GM12878 (cell line): Measurements from ENCODE around the gene SLC12A9.

Source experiments
- ATF3 ChIP-seq: IDR thresholded peaks from 2 replicates; pipeline ENCODE4 v1.6.1; 2011; ENCODE audit warnings: low read depth, mild to moderate bottlenecking, low read length, moderate library complexity, borderline replicate concordance; ENCODE audit errors: extremely low read depth
- CEBPB ChIP-seq, 2 experiments: fragments of 150-350 bp in 1 of 2; IDR thresholded peaks; 2 replicates each; pipeline ENCODE4 v1.6.1; 2012 to 2014; ENCODE audit warnings: low read depth in 2 of 2, low read length in 2 of 2, borderline replicate concordance in 1 of 2, inconsistent platforms in 1 of 2
- CEBPZ ChIP-seq: fragments of 150-350 bp; IDR thresholded peaks from 2 replicates; pipeline ENCODE4 v1.6.1; 2016; ENCODE audit warnings: low read depth, low read length
- CHD2 ChIP-seq: IDR thresholded peaks from 2 replicates; pipeline ENCODE4 v1.6.1; 2011; ENCODE audit warnings: low read depth, low read length, improper control_type of control experiment, borderline replicate concordance
- CTCF ChIP-seq, 3 experiments: IDR thresholded peaks in 2 of 3; conservative IDR thresholded peaks in 1 of 3; 2 replicates each; pipeline ENCODE4 v1.5.1; 2011; ENCODE audit warnings: low read depth in 3 of 3, low read length in 3 of 3, mild to moderate bottlenecking in 3 of 3, control low read depth in 2 of 3, moderate library complexity in 2 of 3, inconsistent platforms in 1 of 3, mixed read lengths in 1 of 3; ENCODE audit not compliant: control insufficient read depth in 2 of 3, insufficient read depth in 1 of 3; ENCODE audit errors: extremely low read depth in 1 of 3
- IRF3 ChIP-seq: fragments of 450-650 bp; IDR thresholded peaks from 2 replicates; pipeline ENCODE4 v1.6.1; 2014; ENCODE audit warnings: mild to moderate bottlenecking
- PAX8 ChIP-seq: fragments of 450-650 bp; IDR thresholded peaks from 2 replicates; pipeline ENCODE4 v1.6.1; 2017; ENCODE audit warnings: mild to moderate bottlenecking, moderate library complexity
- POLR2A ChIP-seq: IDR thresholded peaks from 2 replicates; pipeline ENCODE4 v1.6.1; 2011; ENCODE audit warnings: low read depth, mild to moderate bottlenecking, low read length
- RAD21 ChIP-seq: IDR thresholded peaks from 2 replicates; pipeline ENCODE4 v1.6.1; 2011; ENCODE audit warnings: mild to moderate bottlenecking, low read depth, low read length, moderate library complexity; ENCODE audit not compliant: insufficient read depth
- RAD51 ChIP-seq: fragments of 450-650 bp; IDR thresholded peaks from 2 replicates; pipeline ENCODE4 v1.6.1; 2016; ENCODE audit warnings: moderate library complexity, mild to moderate bottlenecking, inconsistent platforms
- SP1 ChIP-seq: IDR thresholded peaks from one replicate; pipeline ENCODE4 v1.6.1; 2011; ENCODE audit warnings: low read depth, low read length
- SPI1 ChIP-seq: IDR thresholded peaks from 2 replicates; pipeline ENCODE4 v1.6.1; 2011; ENCODE audit warnings: low read depth, mild to moderate bottlenecking, low read length, moderate library complexity, borderline replicate concordance; ENCODE audit not compliant: insufficient read depth
- TAF1 ChIP-seq: IDR thresholded peaks from 2 replicates; pipeline ENCODE4 v1.6.1; 2011; ENCODE audit warnings: mild to moderate bottlenecking, low read depth, low read length, borderline replicate concordance
- USF2 ChIP-seq: IDR thresholded peaks from 2 replicates; pipeline ENCODE4 v1.6.1; 2011; ENCODE audit warnings: low read depth, low read length, improper control_type of control experiment, borderline replicate concordance

DNA sequence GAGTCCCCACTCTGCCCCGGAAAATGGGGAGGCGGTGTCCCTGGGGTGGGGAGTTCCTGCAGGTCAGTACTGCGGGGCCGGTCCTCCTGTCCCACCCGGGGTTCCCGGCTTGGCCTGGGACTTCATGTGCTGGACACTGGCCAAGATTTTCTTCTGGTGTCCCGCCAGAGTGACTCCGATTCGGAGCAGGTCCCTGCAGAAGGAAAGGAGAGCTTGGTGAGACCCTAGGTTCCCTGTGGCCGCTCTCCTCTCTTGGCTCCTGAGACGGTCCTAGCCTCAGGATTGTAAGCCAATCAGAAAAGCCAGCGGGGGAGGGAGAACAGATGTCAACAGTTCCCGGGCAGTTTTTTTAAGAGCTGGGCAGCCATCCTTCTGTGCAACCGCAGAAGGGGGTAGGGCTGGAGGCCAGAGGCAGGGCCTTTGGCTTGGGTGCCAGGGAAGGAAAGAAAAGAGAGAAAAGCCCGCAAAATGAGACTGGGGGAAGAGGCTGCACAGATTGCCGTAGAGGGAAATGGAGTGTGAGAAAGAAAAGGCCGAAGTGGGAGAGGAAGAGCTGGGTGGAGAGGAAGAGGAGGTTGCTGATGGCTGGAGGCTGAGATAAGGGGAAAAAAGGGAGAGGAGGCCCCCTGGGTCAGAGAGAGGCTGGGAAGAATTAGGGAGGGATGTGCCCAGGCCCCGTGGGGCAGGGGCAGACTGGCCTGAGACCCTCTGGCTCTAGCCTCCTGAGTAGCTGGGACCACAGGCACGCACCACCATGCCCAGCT, 48.9 kb upstream of the SLC12A9 start:
- TF ChIP-seq SP1 (no peak), SPI1 (no peak), IRF3 (no peak), POLR2A (peak; percentile 47; the same call in 1 of the 2 replicates), CTCF (IDR thresholded peaks at IDR 0.05 in 2 of 3, conservative IDR thresholded peaks at IDR 0.05 in 1 of 3; ENCODE audit: control insufficient read depth in 2 of 3, extremely low read depth in 1 of 3, insufficient read depth in 1 of 3, low read depth in 3 of 3, low read length in 3 of 3) (no peak), CEBPB (IDR thresholded peaks at IDR 0.05; ENCODE audit: borderline replicate concordance in 1 of 2, low read depth in 2 of 2, low read length in 2 of 2) (peak in 1 of 2 experiments; percentile 60; a peak in 1 of 4 replicates), RAD21 (no peak), ATF3 (no peak), CEBPZ (no peak), USF2 (no peak), TAF1 (no peak), CHD2 (peak; percentile 66; the same call in 1 of the 2 replicates), PAX8 (no peak), RAD51 (no peak)
